ENCODE results near the gene RTP2.

RTP2 gene

GRCh38 chr3:187719628-187720336 is 17.4 kb upstream of the RTP2 start (continued):
- TF ChIP-seq OSR1 (CRISPR knock-in tag; IDR thresholded peaks at IDR 0.05), result no peak
- no peak for TF ChIP-seq BACH2 (CRISPR knock-in tag; IDR thresholded peaks at IDR 0.05; ENCODE audit: borderline replicate concordance)
- TF ChIP-seq ZNF565 (CRISPR knock-in tag; conservative IDR thresholded peaks at IDR 0.05; ENCODE audit: low read depth), result no peak

GRCh38 chr3:187718802-187719201 is 16.4 kb upstream of the RTP2 start:
- no peak for TF ChIP-seq GLIS3 (CRISPR knock-in tag; IDR thresholded peaks at IDR 0.05)
- TF ChIP-seq TCF4 (CRISPR knock-in tag; IDR thresholded peaks at IDR 0.05; ENCODE audit: borderline replicate concordance), result no peak
- TF ChIP-seq ISL1 (CRISPR knock-in tag; IDR thresholded peaks at IDR 0.05), result no peak
- no peak for TF ChIP-seq ZNF70 (CRISPR knock-in tag; IDR thresholded peaks at IDR 0.05)
- no peak for TF ChIP-seq ESRRG (CRISPR knock-in tag; IDR thresholded peaks at IDR 0.05)
- no peak for TF ChIP-seq CREB5 (CRISPR knock-in tag; IDR thresholded peaks at IDR 0.05; ENCODE audit: low read depth)
- TF ChIP-seq TOX (CRISPR knock-in tag; IDR thresholded peaks at IDR 0.05; ENCODE audit: borderline replicate concordance), result no peak
- TF ChIP-seq ZNF8 (CRISPR knock-in tag; IDR thresholded peaks at IDR 0.05), result no peak
- TF ChIP-seq CSDC2 (CRISPR knock-in tag; IDR thresholded peaks at IDR 0.05), result no peak
- TF ChIP-seq ZFP3 (CRISPR knock-in tag; IDR thresholded peaks at IDR 0.05), result no peak
- TF ChIP-seq ZNF565 (CRISPR knock-in tag; conservative IDR thresholded peaks at IDR 0.05; ENCODE audit: low read depth), result no peak
- no peak for TF ChIP-seq RARB (CRISPR knock-in tag; IDR thresholded peaks at IDR 0.05)
- TF ChIP-seq ZC3H10 (CRISPR knock-in tag; IDR thresholded peaks at IDR 0.05), result no peak
- TF ChIP-seq PATZ1 (CRISPR knock-in tag; IDR thresholded peaks at IDR 0.05; ENCODE audit: borderline replicate concordance), result no peak
- no peak for TF ChIP-seq POU6F1 (CRISPR knock-in tag; IDR thresholded peaks at IDR 0.05; ENCODE audit: borderline replicate concordance, low read depth)
- no peak for TF ChIP-seq OSR1 (CRISPR knock-in tag; IDR thresholded peaks at IDR 0.05)
- no peak for ATAC-seq

GRCh38 chr3:187717572-187717971 is 15.2 kb upstream of the RTP2 start:
- no peak for TF ChIP-seq ZFP3 (CRISPR knock-in tag; IDR thresholded peaks at IDR 0.05)
- no peak for TF ChIP-seq ZNF70 (CRISPR knock-in tag; IDR thresholded peaks at IDR 0.05)
- no peak for TF ChIP-seq ISL1 (CRISPR knock-in tag; IDR thresholded peaks at IDR 0.05)
- TF ChIP-seq PATZ1 (CRISPR knock-in tag; IDR thresholded peaks at IDR 0.05; ENCODE audit: borderline replicate concordance), result no peak
- no peak for TF ChIP-seq ZC3H10 (CRISPR knock-in tag; IDR thresholded peaks at IDR 0.05)
- TF ChIP-seq CREB5 (CRISPR knock-in tag; IDR thresholded peaks at IDR 0.05; ENCODE audit: low read depth), result no peak

GRCh38 chr3:187714404-187714979 is 12.1 kb upstream of the RTP2 start:
- TF ChIP-seq SNAI2 (CRISPR knock-in tag; IDR thresholded peaks at IDR 0.05) (no peak), CREB5 (CRISPR knock-in tag; IDR thresholded peaks at IDR 0.05; ENCODE audit: low read depth) (no peak), OSR1 (CRISPR knock-in tag; IDR thresholded peaks at IDR 0.05) (no peak), CSDC2 (CRISPR knock-in tag; IDR thresholded peaks at IDR 0.05) (no peak), ZFP30 (CRISPR knock-in tag; IDR thresholded peaks at IDR 0.05) (no peak), GLIS3 (CRISPR knock-in tag; IDR thresholded peaks at IDR 0.05) (no peak), ZNF70 (CRISPR knock-in tag; IDR thresholded peaks at IDR 0.05) (no peak), RARB (CRISPR knock-in tag; IDR thresholded peaks at IDR 0.05) (no peak), ZC3H10 (CRISPR knock-in tag; IDR thresholded peaks at IDR 0.05) (no peak), BACH2 (CRISPR knock-in tag; IDR thresholded peaks at IDR 0.05; ENCODE audit: borderline replicate concordance) (no peak), ARNTL (CRISPR knock-in tag; IDR thresholded peaks at IDR 0.05; ENCODE audit: borderline replicate concordance, low read depth) (no peak), ZNF8 (CRISPR knock-in tag; IDR thresholded peaks at IDR 0.05) (no peak), TOX (CRISPR knock-in tag; IDR thresholded peaks at IDR 0.05; ENCODE audit: borderline replicate concordance) (no peak), PPARA (CRISPR knock-in tag; IDR thresholded peaks at IDR 0.05; ENCODE audit: borderline replicate concordance) (no peak), ZNF565 (CRISPR knock-in tag; conservative IDR thresholded peaks at IDR 0.05; ENCODE audit: low read depth) (no peak), ESRRG (CRISPR knock-in tag; IDR thresholded peaks at IDR 0.05) (no peak), ISL1 (CRISPR knock-in tag; IDR thresholded peaks at IDR 0.05) (no peak)
- peak; percentile 92 for ATAC-seq

More at GRCh38 chr3:187717572-187717971, 15.2 kb upstream of the RTP2 start:
- no peak for ATAC-seq

Data from SK-N-SH treated with all-trans-retinoic acid at 6 μM for 48 hours (cell line).